Body of pancreas (tissue), 4 donors: Measurements from ENCODE around the gene CA9. TPM values are rescaled to one million over a fixed set of nuclear protein-coding genes. Genes with fewer than 3 reads are reported as not detected.

Source experiments
- ATAC-seq: fragments of 150-250 bp; one replicate; pipeline ENCODE4 v1.9.1; 2016
- DNase-seq, 4 donors: peaks; one replicate each; pipeline ENCODE4 v3.0.0-alpha.2; 2019
- H3K27ac ChIP-seq, 4 donors: fragments of 200-600 bp; sonication (generic); 1 replicate in 3 of 4; 2 replicates in 1 of 4; pipeline versions ENCODE4 v1.5.1 to v1.6.1; 2016 to 2019; ENCODE audit warnings: mild to moderate bottlenecking in 1 of 4, mixed read lengths in 1 of 4, moderate library complexity in 1 of 4
- H3K27me3 ChIP-seq, 2 donors: fragments of 200-600 bp; sonication (generic); one replicate each; pipeline ENCODE4 v1.6.0; 2016; ENCODE audit warnings: mild to moderate bottlenecking in 1 of 2
- H3K36me3 ChIP-seq, 2 donors: fragments of 200-600 bp; sonication (generic); replicated peaks in 1 of 2; 2 replicates each; pipeline ENCODE4 v1.5.1; 2016; ENCODE audit warnings: low read depth in 2 of 2; ENCODE audit not compliant: insufficient read depth in 1 of 2
- H3K4me1 ChIP-seq: fragments of 200-600 bp; sonication (generic); one replicate; pipeline ENCODE4 v1.6.0; 2016
- H3K4me3 ChIP-seq, 2 donors: fragments of 200-600 bp; sonication (generic); 1 replicate in 1 of 2; 2 replicates in 1 of 2; pipeline ENCODE4 v1.5.1; 2016 to 2019
- H3K9me3 ChIP-seq, 3 donors: fragments of 200-600 bp; sonication (generic); 1 replicate in 2 of 3; 2 replicates in 1 of 3; pipeline ENCODE4 v1.5.1; 2016
- POLR2A ChIP-seq, 3 donors: fragments of 450-650 bp; IDR thresholded peaks; one replicate each; pipeline ENCODE4 v1.6.1; 2016; ENCODE audit warnings: antibody characterized with exemption in 3 of 3, mild to moderate bottlenecking in 2 of 3
- WGBS, 2 donors: methylation state at CpG; one replicate each; pipeline ENCODE4 v1.1.5; 2017; 5-methylcytosine and 5-hydroxymethylcytosine counted together
- intact Hi-C: fragments of 100-400 bp; cut with DNase I; formaldehyde crosslinking; loops from one replicate; pipeline ENCODE4 v1.15.1; 2023
- total RNA-seq, 2 donors: library from RNA; depleted of rRNA; stranded (reverse); fragments of >200 nt; gene quantifications; one replicate each; pipeline ENCODE4 v1.1.0, GENCODE V29; 2016
- TF ChIP-seq, protein P1 (sequence below), 7 experiments: fragments of 450-650 bp in 4 of 7; fragments of 200-600 bp in 3 of 7; sonication (generic) in 3 of 7; IDR thresholded peaks; one replicate each; pipeline ENCODE4 v1.5.1; 2016 to 2019; ENCODE audit warnings: antibody characterized with exemption in 7 of 7

The CA9 gene
- total RNA-seq, 2 donors from 2014 or later, result 2.6 to 21.8 TPM

DNA sequence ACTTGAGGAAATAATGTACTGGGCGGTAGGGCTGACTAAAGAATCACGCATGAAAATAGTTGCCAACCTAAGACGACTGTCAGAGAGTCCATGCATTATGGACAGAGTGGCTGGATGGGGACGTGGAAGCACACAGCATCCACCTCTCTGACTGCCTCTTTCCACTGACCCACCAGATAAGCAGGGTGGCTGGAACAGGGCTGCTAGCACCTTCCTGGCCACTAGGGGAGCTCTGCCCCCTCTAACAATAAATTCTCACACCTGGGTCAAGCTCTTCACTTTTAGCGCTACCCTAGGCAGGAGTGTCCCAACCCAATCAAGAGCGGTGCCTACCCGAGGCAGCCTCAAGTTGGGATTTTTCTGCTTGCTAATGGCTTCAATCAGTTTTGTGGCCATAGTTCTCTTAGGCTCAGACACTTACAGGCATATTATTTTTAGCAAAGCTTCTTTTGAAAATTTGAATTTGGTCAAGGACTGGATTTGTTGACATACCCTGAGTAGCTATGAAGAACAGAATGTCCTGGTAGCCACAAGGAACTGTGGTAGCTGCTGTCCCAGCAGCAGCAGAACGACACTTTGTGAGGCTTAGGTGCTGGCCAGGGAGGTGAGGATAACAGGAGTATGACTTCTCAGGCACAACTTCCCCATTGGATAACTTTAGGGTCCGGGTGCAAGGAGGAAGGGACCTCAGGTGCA is 22.9 kb downstream of the CA9 start:
- intact Hi-C loops, result loop anchor here (5.0 kb wide), 1 partner anchor 34 kb away; no protein-coding TSS in a partner anchor
- Histone ChIP-seq H3K27ac (peak overlapping the region; percentile 23 to 73 (median 54)), H3K9me3 (no peaks in the 10 kb centered on the region), H3K36me3 (peaks cover 26 to 32% of the 10 kb centered on the region in 2 donors), H3K4me3 (no peak overlapping the region), H3K27me3 (no peaks in the 10 kb centered on the region), H3K4me1 (peaks cover 28% of the 10 kb centered on the region)
- WGBS, 2 donors, result 22 to 24% methylated on average over 9 of the region's 9 CpGs
- peak in 1 of 3 donors; percentile 22 for TF ChIP-seq POLR2A (IDR thresholded peaks at IDR 0.05)
- TF ChIP-seq, protein P1, sequence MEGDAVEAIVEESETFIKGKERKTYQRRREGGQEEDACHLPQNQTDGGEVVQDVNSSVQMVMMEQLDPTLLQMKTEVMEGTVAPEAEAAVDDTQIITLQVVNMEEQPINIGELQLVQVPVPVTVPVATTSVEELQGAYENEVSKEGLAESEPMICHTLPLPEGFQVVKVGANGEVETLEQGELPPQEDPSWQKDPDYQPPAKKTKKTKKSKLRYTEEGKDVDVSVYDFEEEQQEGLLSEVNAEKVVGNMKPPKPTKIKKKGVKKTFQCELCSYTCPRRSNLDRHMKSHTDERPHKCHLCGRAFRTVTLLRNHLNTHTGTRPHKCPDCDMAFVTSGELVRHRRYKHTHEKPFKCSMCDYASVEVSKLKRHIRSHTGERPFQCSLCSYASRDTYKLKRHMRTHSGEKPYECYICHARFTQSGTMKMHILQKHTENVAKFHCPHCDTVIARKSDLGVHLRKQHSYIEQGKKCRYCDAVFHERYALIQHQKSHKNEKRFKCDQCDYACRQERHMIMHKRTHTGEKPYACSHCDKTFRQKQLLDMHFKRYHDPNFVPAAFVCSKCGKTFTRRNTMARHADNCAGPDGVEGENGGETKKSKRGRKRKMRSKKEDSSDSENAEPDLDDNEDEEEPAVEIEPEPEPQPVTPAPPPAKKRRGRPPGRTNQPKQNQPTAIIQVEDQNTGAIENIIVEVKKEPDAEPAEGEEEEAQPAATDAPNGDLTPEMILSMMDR (IDR thresholded peaks at IDR 0.05), result peak; percentile 86 to 93 (median 90)
- DNase-seq, result peak; percentile 75 to 80 (median 78)
- ATAC-seq, result peak; percentile 78

DNA sequence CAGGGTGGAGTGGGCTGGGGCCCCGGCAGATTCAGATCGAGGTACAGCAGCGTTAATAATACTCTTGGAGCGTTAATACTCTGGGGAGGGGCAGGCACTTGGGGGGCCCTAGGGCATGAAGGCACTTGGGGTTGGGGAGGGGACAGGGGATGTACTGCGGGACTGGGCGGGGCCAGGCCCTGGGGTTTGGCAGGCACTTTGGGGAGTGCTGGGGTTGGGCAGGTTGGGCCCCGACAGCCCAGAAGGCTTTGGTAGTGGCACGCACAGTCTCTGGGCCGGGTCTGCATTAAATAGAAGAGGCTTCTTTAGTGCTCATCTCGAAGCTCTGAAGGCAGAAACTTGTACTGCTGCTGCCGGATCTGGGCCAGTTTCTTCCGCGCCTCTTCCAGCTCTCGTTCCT is 23.8 kb downstream of the CA9 start:
- TF ChIP-seq, protein P1 (IDR thresholded peaks at IDR 0.05), result no peak
- TF ChIP-seq POLR2A (IDR thresholded peaks at IDR 0.05), result no peak
- DNase-seq (no peak), ATAC-seq (no peak)
- Histone ChIP-seq H3K36me3 (peaks cover 26 to 37% of the 10 kb centered on the region in 2 donors), H3K27me3 (no peaks in the 10 kb centered on the region), H3K4me1 (peaks cover 28% of the 10 kb centered on the region), H3K4me3 (no peak overlapping the region), H3K9me3 (no peaks in the 10 kb centered on the region), H3K27ac (peak overlapping the region in 2 of 4 donors; percentile 53 to 73)
- intact Hi-C loops, result loop anchor here (5.0 kb wide), 1 partner anchor 35 kb away; no protein-coding TSS in a partner anchor
- 84 to 88% methylated on average over 13 of the region's 14 CpGs for WGBS, 2 donors

DNA sequence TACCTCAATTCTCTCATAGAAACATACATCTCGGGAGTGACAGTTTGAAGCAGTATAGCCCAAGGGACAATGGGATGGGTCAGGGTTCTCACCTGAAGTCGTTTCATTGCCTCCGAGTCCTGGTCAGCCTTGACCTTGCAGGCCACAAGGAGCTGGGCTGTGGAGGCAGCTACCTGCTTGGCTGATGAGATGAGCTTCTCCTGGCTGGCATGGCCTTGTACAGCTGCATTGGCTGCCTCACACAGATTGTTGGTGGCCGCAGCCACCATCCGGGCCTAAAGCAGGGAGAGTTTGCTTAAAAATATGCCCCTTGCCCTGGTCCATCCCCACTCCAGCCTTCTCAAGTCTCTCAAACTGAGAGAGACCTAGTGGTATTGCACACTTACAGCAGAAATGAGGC is 24.5 kb downstream of the CA9 start:
- ATAC-seq (no peak), DNase-seq (no peak)
- WGBS, 2 donors, result 89 to 94% methylated on average over 3 to 5 of the region's 5 CpGs
- peaks cover 28% of the 10 kb centered on the region for H3K4me1 ChIP-seq
- H3K4me3 ChIP-seq, result no peak overlapping the region
- H3K27me3 ChIP-seq, result no peaks in the 10 kb centered on the region
- H3K27ac ChIP-seq, result no peak overlapping the region
- intact Hi-C loops, result loop anchor here (5.0 kb wide), 1 partner anchor 36 kb away; no protein-coding TSS in a partner anchor
- peaks cover 30 to 43% of the 10 kb centered on the region in 2 donors for H3K36me3 ChIP-seq
- H3K9me3 ChIP-seq, result no peaks in the 10 kb centered on the region
- TF ChIP-seq, protein P1 (IDR thresholded peaks at IDR 0.05), result no peak
- no peak for TF ChIP-seq POLR2A (IDR thresholded peaks at IDR 0.05)

DNA sequence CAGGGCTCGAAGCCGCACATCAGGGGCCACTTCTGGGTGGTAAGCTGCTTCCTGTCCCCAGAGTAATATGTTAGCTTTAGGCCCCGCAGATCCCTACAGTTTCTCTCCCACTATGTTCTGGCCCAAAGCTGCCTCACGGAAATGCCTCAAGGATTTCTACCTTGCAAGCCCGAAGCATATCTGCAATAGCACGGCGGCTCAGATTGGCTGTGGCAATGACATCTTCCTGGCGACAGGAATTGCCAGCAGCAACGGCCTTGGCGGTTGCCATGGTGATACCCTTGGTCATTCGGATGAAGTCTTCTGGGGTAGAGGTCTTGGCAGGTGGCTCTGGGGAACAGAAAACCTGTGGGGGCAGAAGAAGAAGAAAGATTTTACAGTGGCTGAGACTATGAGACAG is 26.3 kb downstream of the CA9 start:
- Histone ChIP-seq H3K9me3 (no peaks in the 10 kb centered on the region), H3K27ac (peak overlapping the region in 1 of 4 donors; percentile 16), H3K36me3 (peaks cover 40 to 61% of the 10 kb centered on the region in 2 donors), H3K4me1 (peaks cover 25% of the 10 kb centered on the region), H3K4me3 (no peak overlapping the region), H3K27me3 (no peaks in the 10 kb centered on the region)
- peak in 2 of 4 donors; percentile 34 to 65 for DNase-seq
- intact Hi-C loops, result no loop called here
- 53 to 59% methylated on average over 11 of the region's 11 CpGs for WGBS, 2 donors
- no peak for ATAC-seq
- no peak for TF ChIP-seq POLR2A (IDR thresholded peaks at IDR 0.05)
- TF ChIP-seq, protein P1 (IDR thresholded peaks at IDR 0.05), result no peak
